ENCODE data around the gene MIB1. TPM values are rescaled to one million over a fixed set of nuclear protein-coding genes. Genes with fewer than 3 reads are reported as not detected.

The MIB1 gene
- total and polyA plus RNA-seq, 12 donors: 3.1 to 50.1 (median 20.7) TPM

GRCh38 chr18:21868770-21869169 is 128.2 kb downstream of the MIB1 start:
- intact Hi-C loops (cut with DNase I): no loop called here
- DNase-seq: no peak
- H3K4me1 ChIP-seq (replicated peaks in 1 of 2): no peaks in the 10 kb centered on the region
- H3K27me3 ChIP-seq: no peaks in the 10 kb centered on the region
- no peaks in the 10 kb centered on the region for H3K36me3 ChIP-seq (replicated peaks in 1 of 2)
- TF ChIP-seq, protein P1, sequence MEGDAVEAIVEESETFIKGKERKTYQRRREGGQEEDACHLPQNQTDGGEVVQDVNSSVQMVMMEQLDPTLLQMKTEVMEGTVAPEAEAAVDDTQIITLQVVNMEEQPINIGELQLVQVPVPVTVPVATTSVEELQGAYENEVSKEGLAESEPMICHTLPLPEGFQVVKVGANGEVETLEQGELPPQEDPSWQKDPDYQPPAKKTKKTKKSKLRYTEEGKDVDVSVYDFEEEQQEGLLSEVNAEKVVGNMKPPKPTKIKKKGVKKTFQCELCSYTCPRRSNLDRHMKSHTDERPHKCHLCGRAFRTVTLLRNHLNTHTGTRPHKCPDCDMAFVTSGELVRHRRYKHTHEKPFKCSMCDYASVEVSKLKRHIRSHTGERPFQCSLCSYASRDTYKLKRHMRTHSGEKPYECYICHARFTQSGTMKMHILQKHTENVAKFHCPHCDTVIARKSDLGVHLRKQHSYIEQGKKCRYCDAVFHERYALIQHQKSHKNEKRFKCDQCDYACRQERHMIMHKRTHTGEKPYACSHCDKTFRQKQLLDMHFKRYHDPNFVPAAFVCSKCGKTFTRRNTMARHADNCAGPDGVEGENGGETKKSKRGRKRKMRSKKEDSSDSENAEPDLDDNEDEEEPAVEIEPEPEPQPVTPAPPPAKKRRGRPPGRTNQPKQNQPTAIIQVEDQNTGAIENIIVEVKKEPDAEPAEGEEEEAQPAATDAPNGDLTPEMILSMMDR (IDR thresholded peaks at IDR 0.05): no peak
- no peak for TF ChIP-seq POLR2A (IDR thresholded peaks at IDR 0.05)
- H3K27ac ChIP-seq: no peak overlapping the region
- no peaks in the 10 kb centered on the region for H3K9me3 ChIP-seq (replicated peaks in 1 of 3)
- 90 to 95% (median 92%) methylated on average over 4 of the region's 4 CpGs for WGBS, 4 donors
- H3K4me3 ChIP-seq: no peak overlapping the region

- Histone ChIP-seq H3K4me3 (no peak overlapping the region), H3K27me3 (no peaks in the 10 kb centered on the region), H3K36me3 (replicated peaks in 1 of 2) (no peaks in the 10 kb centered on the region), H3K9me3 (replicated peaks in 1 of 3) (no peaks in the 10 kb centered on the region), H3K4me1 (replicated peaks in 1 of 2) (no peaks in the 10 kb centered on the region), H3K27ac (no peak overlapping the region)
- TF ChIP-seq, protein P1 (IDR thresholded peaks at IDR 0.05): no peak
- TF ChIP-seq POLR2A (IDR thresholded peaks at IDR 0.05): no peak
- DNase-seq: no peak
- intact Hi-C loops (cut with DNase I): no loop called here
- WGBS, 4 donors: 41 to 54% (median 51%) methylated on average over 1 of the region's 1 CpG
Observed at GRCh38 chr18:21889570-21889969, 149.0 kb downstream of the MIB1 start.

- TF ChIP-seq POLR2A (IDR thresholded peaks at IDR 0.05): no peak
- TF ChIP-seq, protein P1 (IDR thresholded peaks at IDR 0.05): no peak
- no peak overlapping the region for H3K27ac ChIP-seq
- intact Hi-C loops (cut with DNase I): loop anchor here in 1 of 2 donors (5.0 kb wide), 2 partner anchors 58 to 663 kb away; no protein-coding TSS in a partner anchor
- H3K36me3 ChIP-seq (replicated peaks in 1 of 2): no peaks in the 10 kb centered on the region
- no peaks in the 10 kb centered on the region for H3K4me1 ChIP-seq (replicated peaks in 1 of 2)
- DNase-seq: peak; percentile 42 to 77 (median 65)
- no peaks in the 10 kb centered on the region for H3K27me3 ChIP-seq
- H3K4me3 ChIP-seq: no peak overlapping the region
- 39 to 52% (median 43%) methylated on average over 5 of the region's 5 CpGs for WGBS, 4 donors
- no peaks in the 10 kb centered on the region for H3K9me3 ChIP-seq (replicated peaks in 1 of 3)
Observed at GRCh38 chr18:21894619-21895367, 154.2 kb downstream of the MIB1 start.

DNA sequence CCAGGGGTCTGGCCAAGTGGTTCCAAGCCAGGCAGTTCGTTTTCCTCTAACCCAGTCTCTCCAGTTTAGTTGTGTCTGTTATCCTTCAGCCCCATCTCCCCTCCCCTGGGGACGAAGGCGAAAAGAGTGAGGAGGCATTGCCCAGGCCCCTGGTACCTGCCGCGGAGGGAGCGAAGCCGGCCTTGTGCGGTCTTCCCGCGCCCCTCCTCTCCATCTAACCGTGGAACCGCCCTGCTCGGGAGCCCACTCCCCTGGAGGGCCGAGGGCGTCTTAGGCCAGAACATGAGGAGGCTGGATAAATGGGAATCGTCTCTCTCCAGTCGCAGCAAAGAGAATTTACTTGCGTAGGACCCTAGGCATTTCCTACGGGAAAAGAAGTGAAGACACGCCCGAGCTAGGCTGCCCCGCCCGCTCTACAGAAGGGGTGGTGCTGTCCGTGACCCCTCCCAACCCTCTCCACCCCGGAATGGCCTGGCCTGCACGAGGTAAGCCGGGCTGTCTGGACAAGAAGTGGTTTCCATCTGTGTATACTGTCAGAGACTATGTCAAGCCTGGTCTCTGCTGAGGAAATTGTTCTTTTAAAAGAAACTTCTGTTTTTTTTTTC is 156.2 kb downstream of the MIB1 start:
- Histone ChIP-seq H3K9me3 (replicated peaks in 1 of 3) (no peaks in the 10 kb centered on the region), H3K4me1 (replicated peaks in 1 of 2) (no peaks in the 10 kb centered on the region), H3K4me3 (no peak overlapping the region), H3K27ac (no peak overlapping the region), H3K36me3 (replicated peaks in 1 of 2) (no peaks in the 10 kb centered on the region), H3K27me3 (no peaks in the 10 kb centered on the region)
- WGBS, 4 donors: 68 to 71% (median 70%) methylated on average over 26 to 27 of the region's 27 CpGs
- DNase-seq: no peak
- intact Hi-C loops (cut with DNase I): loop anchor here in 1 of 2 donors (5.0 kb wide), 2 partner anchors 55 to 660 kb away; no protein-coding TSS in a partner anchor
- TF ChIP-seq, protein P1 (IDR thresholded peaks at IDR 0.05): no peak
- no peak for TF ChIP-seq POLR2A (IDR thresholded peaks at IDR 0.05)
